Mammary epithelial cell (primary cell): Measurements from ENCODE around the gene RRAD.

Experiments used
- EZH2 ChIP-seq: IDR thresholded peaks from 2 replicates; pipeline ENCODE4 v1.6.1; 2012; ENCODE audit warnings: low read length, inconsistent platforms, borderline replicate concordance
- TF ChIP-seq, protein P1 (sequence below), 2 donors: IDR thresholded peaks in 1 of 2; conservative IDR thresholded peaks in 1 of 2; 2 replicates each; pipeline ENCODE4 v1.5.1; 2011 to 2012; ENCODE audit warnings: inconsistent platforms in 2 of 2, low read length in 2 of 2, mild to moderate bottlenecking in 2 of 2, control low read depth in 1 of 2, low read depth in 1 of 2; ENCODE audit not compliant: insufficient read depth in 1 of 2; ENCODE audit errors: extremely low read depth in 1 of 2

DNA sequence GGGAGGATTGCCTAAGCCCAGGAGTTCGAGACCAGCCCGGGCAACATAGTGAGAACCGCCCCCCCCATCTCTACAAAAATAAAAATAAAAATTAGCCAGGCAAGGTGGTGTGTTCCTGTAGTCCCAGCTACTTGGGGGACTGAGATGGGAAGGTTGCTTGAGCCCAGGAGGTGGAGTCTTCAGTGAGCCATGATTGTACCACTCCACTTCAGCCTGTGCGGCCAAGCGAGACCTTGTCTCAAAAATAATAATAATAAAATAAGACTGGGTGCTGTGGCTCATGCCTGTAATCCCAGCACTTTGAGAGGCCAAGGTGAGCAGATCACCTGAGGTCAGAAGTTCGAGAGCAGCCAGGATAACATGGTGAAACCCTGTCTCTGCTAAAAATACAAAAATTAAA is 33.5 kb downstream of the RRAD start:
- TF ChIP-seq, protein P1, sequence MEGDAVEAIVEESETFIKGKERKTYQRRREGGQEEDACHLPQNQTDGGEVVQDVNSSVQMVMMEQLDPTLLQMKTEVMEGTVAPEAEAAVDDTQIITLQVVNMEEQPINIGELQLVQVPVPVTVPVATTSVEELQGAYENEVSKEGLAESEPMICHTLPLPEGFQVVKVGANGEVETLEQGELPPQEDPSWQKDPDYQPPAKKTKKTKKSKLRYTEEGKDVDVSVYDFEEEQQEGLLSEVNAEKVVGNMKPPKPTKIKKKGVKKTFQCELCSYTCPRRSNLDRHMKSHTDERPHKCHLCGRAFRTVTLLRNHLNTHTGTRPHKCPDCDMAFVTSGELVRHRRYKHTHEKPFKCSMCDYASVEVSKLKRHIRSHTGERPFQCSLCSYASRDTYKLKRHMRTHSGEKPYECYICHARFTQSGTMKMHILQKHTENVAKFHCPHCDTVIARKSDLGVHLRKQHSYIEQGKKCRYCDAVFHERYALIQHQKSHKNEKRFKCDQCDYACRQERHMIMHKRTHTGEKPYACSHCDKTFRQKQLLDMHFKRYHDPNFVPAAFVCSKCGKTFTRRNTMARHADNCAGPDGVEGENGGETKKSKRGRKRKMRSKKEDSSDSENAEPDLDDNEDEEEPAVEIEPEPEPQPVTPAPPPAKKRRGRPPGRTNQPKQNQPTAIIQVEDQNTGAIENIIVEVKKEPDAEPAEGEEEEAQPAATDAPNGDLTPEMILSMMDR (conservative IDR thresholded peaks at IDR 0.05 in 1 of 2, IDR thresholded peaks at IDR 0.05 in 1 of 2; ENCODE audit: extremely low read depth in 1 of 2, insufficient read depth in 1 of 2, low read depth in 1 of 2, low read length in 2 of 2): no peak
- TF ChIP-seq EZH2: no peak
